ENCODE measurements around the gene ARHGAP22.
A peak's percentile ranks its signal among the peaks of the same experiment; 100 is the strongest.

The ARHGAP22 gene

GRCh38 chr10:48527756-48528155, 77.1 kb downstream of the ARHGAP22 start:
- no peaks in the 10 kb centered on the region for H3K27me3 ChIP-seq
- H3K27ac ChIP-seq = no peak overlapping the region
- H3K9me3 ChIP-seq = no peaks in the 10 kb centered on the region
- peak in 1 of 2 donors; percentile 32 for DNase-seq
- H3K36me3 ChIP-seq = no peaks in the 10 kb centered on the region
- peaks cover 0 to 28% (median 21%) of the 10 kb centered on the region in 4 donors for H3K4me1 ChIP-seq
- intact Hi-C loops (cut with DNase I; ENCODE audit: low total_unique reads) = no loop called here
- no peak overlapping the region for H3K4me3 ChIP-seq
- no peak for TF ChIP-seq CTCF (IDR thresholded peaks at IDR 0.05)

GRCh38 chr10:48526846-48527505, 77.9 kb downstream of the ARHGAP22 start:
- no peak for DNase-seq
- H3K36me3 ChIP-seq = no peaks in the 10 kb centered on the region
- intact Hi-C loops (cut with DNase I; ENCODE audit: low total_unique reads) = no loop called here
- no peak for TF ChIP-seq CTCF (IDR thresholded peaks at IDR 0.05)
- no peak overlapping the region for H3K4me3 ChIP-seq
- H3K9me3 ChIP-seq = no peaks in the 10 kb centered on the region
- H3K27ac ChIP-seq = no peak overlapping the region
- peaks cover 0 to 36% (median 22%) of the 10 kb centered on the region in 4 donors for H3K4me1 ChIP-seq
- no peaks in the 10 kb centered on the region for H3K27me3 ChIP-seq

- TF ChIP-seq CTCF (IDR thresholded peaks at IDR 0.05) = no peak
- H3K9me3 ChIP-seq = no peaks in the 10 kb centered on the region
- H3K27me3 ChIP-seq = no peaks in the 10 kb centered on the region
- DNase-seq = peak in 1 of 2 donors; percentile 21
- no peaks in the 10 kb centered on the region for H3K36me3 ChIP-seq
- no peak overlapping the region for H3K27ac ChIP-seq
- no peak overlapping the region for H3K4me3 ChIP-seq
- peaks cover 0 to 38% (median 22%) of the 10 kb centered on the region in 4 donors for H3K4me1 ChIP-seq
- intact Hi-C loops (cut with DNase I; ENCODE audit: low total_unique reads) = no loop called here
Measured at GRCh38 chr10:48526011-48526821, 78.7 kb downstream of the ARHGAP22 start.

- TF ChIP-seq CTCF (IDR thresholded peaks at IDR 0.05) = no peak
- Histone ChIP-seq H3K36me3 (no peaks in the 10 kb centered on the region), H3K9me3 (no peaks in the 10 kb centered on the region), H3K4me3 (no peak overlapping the region), H3K4me1 (peaks cover 0 to 38% (median 22%) of the 10 kb centered on the region in 4 donors), H3K27ac (no peak overlapping the region), H3K27me3 (no peaks in the 10 kb centered on the region)
- intact Hi-C loops (cut with DNase I; ENCODE audit: low total_unique reads) = no loop called here
- no peak for DNase-seq
Measured at GRCh38 chr10:48525113-48525512, 79.8 kb downstream of the ARHGAP22 start.

- intact Hi-C loops (cut with DNase I; ENCODE audit: low total_unique reads) = no loop called here
Measured at GRCh38 chr10:48523820-48524758, 80.8 kb downstream of the ARHGAP22 start.

More at GRCh38 chr10:48523820-48524758, 80.8 kb downstream of the ARHGAP22 start:
- Histone ChIP-seq H3K27ac (no peak overlapping the region), H3K9me3 (no peaks in the 10 kb centered on the region), H3K4me3 (peak overlapping the region; percentile 48 to 58), H3K4me1 (peaks cover 0 to 38% (median 22%) of the 10 kb centered on the region in 4 donors), H3K27me3 (no peaks in the 10 kb centered on the region), H3K36me3 (no peaks in the 10 kb centered on the region)
- TF ChIP-seq CTCF (IDR thresholded peaks at IDR 0.05) = peak; percentile 23 to 33
- DNase-seq = peak in 1 of 2 donors; percentile 27
